Neural crest cell (in vitro differentiated cells): ENCODE data around the gene BNC1. TPM values are rescaled to one million over a fixed set of nuclear protein-coding genes. Genes with fewer than 3 reads are reported as not detected.

Source experiments
- DNase-seq: peaks from one replicate; pipeline ENCODE4 v3.0.0; 2021; ENCODE audit warnings: low read depth, mixed read lengths, low spot score
- H3K27ac Mint-ChIP-seq: one replicate; pipeline ENCODE4 v1.8.0; 2021; ENCODE audit warnings: mild to moderate bottlenecking, mixed read lengths; ENCODE audit not compliant: unreplicated experiment
- H3K27me3 Mint-ChIP-seq: 2 replicates; pipeline ENCODE4 v1.8.0; 2021; ENCODE audit warnings: low read depth, mild to moderate bottlenecking, mixed read lengths
- H3K36me3 Mint-ChIP-seq: 2 replicates; pipeline ENCODE4 v1.8.0; 2021; ENCODE audit warnings: low read depth, mild to moderate bottlenecking, mixed read lengths
- H3K4me1 Mint-ChIP-seq: 2 replicates; pipeline ENCODE4 v1.8.0; 2021; ENCODE audit warnings: mixed read lengths
- H3K4me3 Mint-ChIP-seq: one replicate; pipeline ENCODE4 v1.8.0; 2021; ENCODE audit warnings: mild to moderate bottlenecking, mixed read lengths
- H3K9me3 Mint-ChIP-seq: 2 replicates; pipeline ENCODE4 v1.8.0; 2021; ENCODE audit warnings: mixed read lengths
- total RNA-seq: library from RNA; stranded (reverse); gene quantifications from 2 replicates; pipeline ENCODE4 v1.2.1, GENCODE V29; 2021
- TF ChIP-seq, protein P1 (sequence below): fragments of 200-600 bp; sonication (generic); conservative IDR thresholded peaks from 2 replicates; pipeline ENCODE4 v1.5.0; 2021; ENCODE audit warnings: antibody characterized with exemption, mild to moderate bottlenecking

The BNC1 gene
- total RNA-seq, 1 donor from 2014 or later = 0.35 TPM

DNA sequence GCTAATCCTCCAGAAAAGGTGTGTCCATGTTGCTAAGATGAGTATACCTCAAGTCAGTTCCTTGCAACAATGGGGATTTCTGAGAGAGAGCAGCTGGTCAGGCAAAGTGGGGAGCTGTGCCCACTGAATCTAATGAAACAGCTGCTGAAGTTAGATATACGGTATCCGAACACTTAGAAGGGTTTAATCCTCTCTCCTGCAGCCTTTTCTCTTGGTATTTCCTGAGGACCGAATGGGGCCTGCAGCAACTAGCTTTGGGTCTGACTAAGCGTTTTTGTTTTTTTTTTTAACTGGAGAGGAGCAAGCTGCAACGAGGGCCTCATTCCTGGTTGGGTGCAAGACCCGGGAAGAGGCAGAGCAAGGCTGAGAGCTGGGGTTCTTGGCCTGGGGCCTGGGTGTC, 37.6 kb upstream of the BNC1 start:
- TF ChIP-seq, protein P1, sequence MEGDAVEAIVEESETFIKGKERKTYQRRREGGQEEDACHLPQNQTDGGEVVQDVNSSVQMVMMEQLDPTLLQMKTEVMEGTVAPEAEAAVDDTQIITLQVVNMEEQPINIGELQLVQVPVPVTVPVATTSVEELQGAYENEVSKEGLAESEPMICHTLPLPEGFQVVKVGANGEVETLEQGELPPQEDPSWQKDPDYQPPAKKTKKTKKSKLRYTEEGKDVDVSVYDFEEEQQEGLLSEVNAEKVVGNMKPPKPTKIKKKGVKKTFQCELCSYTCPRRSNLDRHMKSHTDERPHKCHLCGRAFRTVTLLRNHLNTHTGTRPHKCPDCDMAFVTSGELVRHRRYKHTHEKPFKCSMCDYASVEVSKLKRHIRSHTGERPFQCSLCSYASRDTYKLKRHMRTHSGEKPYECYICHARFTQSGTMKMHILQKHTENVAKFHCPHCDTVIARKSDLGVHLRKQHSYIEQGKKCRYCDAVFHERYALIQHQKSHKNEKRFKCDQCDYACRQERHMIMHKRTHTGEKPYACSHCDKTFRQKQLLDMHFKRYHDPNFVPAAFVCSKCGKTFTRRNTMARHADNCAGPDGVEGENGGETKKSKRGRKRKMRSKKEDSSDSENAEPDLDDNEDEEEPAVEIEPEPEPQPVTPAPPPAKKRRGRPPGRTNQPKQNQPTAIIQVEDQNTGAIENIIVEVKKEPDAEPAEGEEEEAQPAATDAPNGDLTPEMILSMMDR = no peak
- H3K4me1 Mint-ChIP-seq = no peaks in the 10 kb centered on the region

GRCh38 chr15:83320844-83321243, 36.4 kb upstream of the BNC1 start:
- no peaks in the 10 kb centered on the region for H3K27me3 Mint-ChIP-seq
- no peak for DNase-seq
- H3K4me1 Mint-ChIP-seq = no peaks in the 10 kb centered on the region
- no peak overlapping the region for H3K27ac Mint-ChIP-seq
- H3K9me3 Mint-ChIP-seq = peaks cover 3% of the 10 kb centered on the region
- no peaks in the 10 kb centered on the region for H3K36me3 Mint-ChIP-seq
- H3K4me3 Mint-ChIP-seq = no peak overlapping the region
- TF ChIP-seq, protein P1 = no peak

More for the DNA sequence above, 37.6 kb upstream of the BNC1 start:
- no peaks in the 10 kb centered on the region for H3K36me3 Mint-ChIP-seq
- no peak overlapping the region for H3K27ac Mint-ChIP-seq
- H3K4me3 Mint-ChIP-seq = no peak overlapping the region
- DNase-seq = no peak
- H3K9me3 Mint-ChIP-seq = peaks cover 3% of the 10 kb centered on the region
- H3K27me3 Mint-ChIP-seq = no peaks in the 10 kb centered on the region

DNA sequence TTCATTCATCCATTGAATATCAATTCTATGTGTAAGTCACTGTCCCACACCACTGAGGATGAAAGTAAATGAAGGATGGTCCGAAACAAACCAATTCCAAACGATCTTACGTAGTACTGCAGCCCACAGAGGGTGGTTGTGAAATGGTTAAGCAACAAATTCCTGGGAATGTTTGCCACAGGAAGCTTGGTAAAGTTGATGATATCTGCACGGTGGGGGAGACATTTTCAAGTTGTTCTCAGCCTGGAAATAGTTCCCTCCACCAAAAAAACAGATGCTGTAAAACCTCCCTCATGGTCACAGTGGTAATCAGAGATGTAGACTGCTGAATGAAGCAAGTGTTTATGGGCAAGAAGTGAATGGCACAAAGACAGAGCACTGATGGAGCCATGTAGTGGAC, 35.9 kb upstream of the BNC1 start:
- H3K36me3 Mint-ChIP-seq = no peaks in the 10 kb centered on the region
- H3K4me3 Mint-ChIP-seq = no peak overlapping the region
- no peaks in the 10 kb centered on the region for H3K27me3 Mint-ChIP-seq
- no peak overlapping the region for H3K27ac Mint-ChIP-seq
- H3K4me1 Mint-ChIP-seq = no peaks in the 10 kb centered on the region
- TF ChIP-seq, protein P1 = no peak
- DNase-seq = no peak
- H3K9me3 Mint-ChIP-seq = peaks cover under 1% of the 10 kb centered on the region

GRCh38 chr15:83319771-83320170, 35.3 kb upstream of the BNC1 start:
- Mint-ChIP-seq H3K4me1 (no peaks in the 10 kb centered on the region), H3K27ac (no peak overlapping the region), H3K4me3 (no peak overlapping the region), H3K36me3 (no peaks in the 10 kb centered on the region), H3K27me3 (no peaks in the 10 kb centered on the region), H3K9me3 (no peaks in the 10 kb centered on the region)
- no peak for DNase-seq
- TF ChIP-seq, protein P1 = no peak

- no peak for DNase-seq
- TF ChIP-seq, protein P1 = no peak
- Mint-ChIP-seq H3K4me3 (no peak overlapping the region), H3K9me3 (no peaks in the 10 kb centered on the region), H3K27ac (no peak overlapping the region), H3K36me3 (no peaks in the 10 kb centered on the region), H3K4me1 (no peaks in the 10 kb centered on the region), H3K27me3 (no peaks in the 10 kb centered on the region)
These were observed 34.5 kb upstream of the BNC1 start for GRCh38 chr15:83318861-83319415.
